ENCODE data around the gene CLIC5. TPM values are rescaled to one million over a fixed set of nuclear protein-coding genes. Genes with fewer than 3 reads are reported as not detected.

The CLIC5 gene
- total RNA-seq, 1 experiment from 2014 or later = 0.20 TPM

DNA sequence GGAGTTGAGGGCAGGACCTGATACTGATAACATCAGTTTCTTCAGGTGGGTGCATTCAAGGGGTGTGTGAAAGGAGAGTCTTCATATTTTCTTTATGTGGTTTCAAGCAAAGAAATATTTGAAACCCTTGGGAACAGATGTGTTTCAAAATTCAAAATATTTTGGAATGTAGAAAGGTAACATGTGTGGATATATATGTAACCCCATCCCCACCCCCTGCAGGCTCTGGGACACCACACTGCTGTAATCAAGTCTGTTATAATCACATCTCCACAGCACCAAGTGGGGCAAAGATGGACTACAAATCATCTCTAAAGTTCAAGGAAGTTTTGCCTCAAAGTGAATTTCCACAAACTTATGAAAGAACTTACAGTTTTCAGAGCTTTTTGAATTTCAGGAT, 41.1 kb downstream of the CLIC5 start:
- H3K79me1 ChIP-seq (ENCODE audit: insufficient read depth, low read depth, low read length, poor library complexity, severe bottlenecking) = no peaks in the 10 kb centered on the region
- H4K5ac ChIP-seq (ENCODE audit: insufficient read length, low read depth, low read length) = no peak overlapping the region
- H3K4ac ChIP-seq (ENCODE audit: low read depth, low read length) = no peak overlapping the region
- no peak overlapping the region for H3T11ph ChIP-seq (ENCODE audit: low read length)
- H3K4me1 ChIP-seq (ENCODE audit: insufficient read depth, low read length) = no peaks in the 10 kb centered on the region
- no peak overlapping the region for H3K9ac ChIP-seq (ENCODE audit: extremely low read depth, insufficient read length, low read length)
- no peaks in the 10 kb centered on the region for H3K27me3 Mint-ChIP-seq (ENCODE audit: low read depth)
- no peak overlapping the region for H2BK20ac ChIP-seq (ENCODE audit: low read depth, low read length, poor library complexity, severe bottlenecking)
- H2BK5ac ChIP-seq (ENCODE audit: insufficient read length, low read length) = no peak overlapping the region
- no peak overlapping the region for H2BK12ac ChIP-seq (ENCODE audit: insufficient read length, low read depth, low read length)
- peaks cover 3 to 4% of the 10 kb centered on the region in 2 experiments; a peak in 4 of 5 replicates for H3K9me3 Mint-ChIP-seq
- TF ChIP-seq CTCF (conservative IDR thresholded peaks at IDR 0.05) = no peak
- no peak overlapping the region for H4K91ac ChIP-seq (ENCODE audit: insufficient read length, low read depth, low read length)
- H3K79me2 ChIP-seq (ENCODE audit: insufficient read depth, low read length) = no peaks in the 10 kb centered on the region
- H3K4me2 ChIP-seq (ENCODE audit: insufficient read depth, insufficient read length, low read length) = no peak overlapping the region
- no peaks in the 10 kb centered on the region; a peak in 2 of 7 replicates for H3K36me3 Mint-ChIP-seq (ENCODE audit: insufficient read depth in 1 of 3, low read depth in 3 of 3)
- no peak overlapping the region for H3K56ac ChIP-seq (ENCODE audit: insufficient read length, low read depth, low read length)
- no peak overlapping the region for H3K27ac ChIP-seq (ENCODE audit: insufficient read length, low read depth, low read length)
- no peak overlapping the region for H4K8ac ChIP-seq (replicated peaks; ENCODE audit: insufficient read length, low read depth, low read length)
- H3K4me3 Mint-ChIP-seq = no peak overlapping the region
- no peak overlapping the region for H3K23ac ChIP-seq (ENCODE audit: insufficient read length, low read depth, low read length)
- H2BK15ac ChIP-seq (ENCODE audit: low read depth, low read length) = no peak overlapping the region
- H3K23me2 ChIP-seq (ENCODE audit: insufficient read length, low read depth, low read length, poor library complexity, severe bottlenecking) = no peaks in the 10 kb centered on the region
- H3K14ac ChIP-seq (ENCODE audit: insufficient read depth, low read length) = no peak overlapping the region
- H2AK5ac ChIP-seq (ENCODE audit: insufficient read length, low read length) = no peak overlapping the region
- H4K20me1 ChIP-seq (ENCODE audit: control insufficient read depth, insufficient read depth, insufficient read length) = no peaks in the 10 kb centered on the region
- no peak overlapping the region for H3K27ac Mint-ChIP-seq
- no peak overlapping the region for H2AFZ ChIP-seq (ENCODE audit: low read length)
- H2BK120ac ChIP-seq (ENCODE audit: low read depth, low read length, poor library complexity, severe bottlenecking) = no peak overlapping the region
- DNase-seq = no peak
- H3K9me3 ChIP-seq (ENCODE audit: control insufficient read depth, low read depth, low read length) = no peaks in the 10 kb centered on the region
- H3K27me3 ChIP-seq (ENCODE audit: insufficient read depth, low read length) = no peaks in the 10 kb centered on the region
- H3K18ac ChIP-seq (ENCODE audit: insufficient read length, low read depth, low read length) = no peak overlapping the region
- H3K4me1 Mint-ChIP-seq = peaks cover 9 to 11% of the 10 kb centered on the region in 2 experiments; a peak in 3 of 4 replicates

All from H9 (cell line).